SH-SY5Y (cell line): ENCODE results near the gene TMEM169.

Source experiments
- GATA2 ChIP-seq: IDR thresholded peaks from 2 replicates; pipeline ENCODE4 v1.6.1; 2011; ENCODE audit warnings: mild to moderate bottlenecking, low read depth, low read length
- GATA3 ChIP-seq: IDR thresholded peaks from 2 replicates; pipeline ENCODE4 v1.6.1; 2011; ENCODE audit warnings: low read depth, mild to moderate bottlenecking, low read length, moderate library complexity

TMEM169 gene

DNA sequence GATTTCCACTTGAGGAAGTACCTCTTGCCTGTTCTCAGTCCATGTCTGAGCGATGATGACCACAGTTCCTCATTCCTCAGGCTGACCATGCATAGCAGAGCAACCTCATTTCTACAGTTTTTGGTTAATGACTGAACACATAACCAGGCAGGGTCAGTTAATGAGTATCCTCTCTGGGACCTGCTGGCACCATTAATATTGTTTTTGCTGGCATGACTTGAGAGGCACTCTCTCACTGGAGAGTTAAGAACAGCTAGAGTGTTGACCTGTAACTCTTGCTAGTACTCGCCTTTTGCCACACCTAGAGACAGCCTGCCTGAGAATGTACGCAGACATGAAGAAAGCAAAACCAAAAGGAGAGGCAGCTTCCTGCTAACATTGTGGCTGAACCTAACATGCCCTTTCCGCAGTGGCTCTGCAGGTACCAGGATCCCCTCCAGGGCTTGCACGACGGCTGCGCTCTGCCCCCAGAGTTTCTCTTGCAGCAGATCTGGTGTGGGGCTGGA, 24.0 kb upstream of the TMEM169 start:
- no peak for TF ChIP-seq GATA2
- TF ChIP-seq GATA3: no peak

DNA sequence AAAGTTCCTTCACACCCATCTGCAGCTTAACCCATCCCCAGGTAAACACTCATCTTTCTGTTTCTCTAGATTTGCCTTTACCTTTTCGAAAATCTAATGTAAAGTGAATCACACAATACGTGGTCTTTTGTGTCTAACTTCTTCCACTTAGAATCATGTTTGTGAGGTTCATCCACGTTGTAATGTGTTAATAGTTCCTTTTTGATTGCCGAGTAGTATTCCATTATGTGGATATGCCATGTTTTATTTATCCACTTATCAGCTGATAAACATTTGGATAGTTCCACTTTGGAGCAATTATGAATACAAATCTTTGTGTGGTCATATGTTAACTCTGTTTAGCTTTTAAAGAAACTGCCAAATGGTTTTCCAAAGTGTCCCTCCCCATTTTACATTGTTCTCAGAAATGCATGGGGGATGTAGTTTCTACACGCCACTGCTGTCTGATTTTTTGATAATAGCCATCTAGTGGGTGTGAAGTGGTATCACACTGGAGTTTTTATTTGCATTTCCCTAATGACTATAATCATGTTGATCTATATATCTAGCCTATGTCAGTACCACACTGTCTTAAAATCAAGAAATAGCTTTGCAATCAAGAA, 22.4 kb upstream of the TMEM169 start:
- TF ChIP-seq GATA2 (no peak), GATA3 (no peak)

DNA sequence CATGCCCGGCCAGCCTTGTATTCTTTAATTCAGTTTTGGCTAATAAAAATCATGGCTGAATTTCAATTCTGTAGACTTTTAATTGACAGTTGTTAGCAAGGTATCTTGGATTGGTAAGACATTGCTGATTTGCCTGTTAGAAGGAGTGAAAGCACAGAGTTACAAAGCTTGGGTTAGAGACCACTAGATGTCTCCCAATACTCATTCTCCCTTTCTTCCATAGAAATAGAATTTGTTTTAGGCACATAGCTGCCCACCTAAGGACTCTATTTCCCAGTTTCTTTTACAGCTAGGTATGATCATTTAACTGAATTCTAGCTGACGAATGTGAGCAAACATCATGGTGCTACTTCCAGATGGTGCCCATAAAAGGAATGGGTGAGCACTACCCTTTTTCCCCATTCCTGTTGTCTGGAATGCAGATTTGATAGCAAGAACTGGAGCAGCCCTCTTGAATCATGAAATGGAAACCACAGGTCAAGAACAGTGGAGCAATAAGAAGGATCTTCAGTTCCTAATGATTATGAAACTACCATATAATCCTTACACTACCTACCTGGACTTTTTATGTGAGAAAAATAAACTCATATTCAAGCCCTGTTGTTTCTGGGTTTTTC, 17.6 kb upstream of the TMEM169 start:
- TF ChIP-seq GATA3: no peak
- no peak for TF ChIP-seq GATA2

GRCh38 chr2:216064665-216065064, 17.1 kb upstream of the TMEM169 start:
- TF ChIP-seq GATA2: no peak
- TF ChIP-seq GATA3: no peak

GRCh38 chr2:216066230-216066629, 15.5 kb upstream of the TMEM169 start:
- TF ChIP-seq GATA3: no peak
- TF ChIP-seq GATA2: no peak

- TF ChIP-seq GATA3: no peak
- no peak for TF ChIP-seq GATA2
Observed at GRCh38 chr2:216069028-216069427, 12.7 kb upstream of the TMEM169 start.

GRCh38 chr2:216070195-216070594, 11.5 kb upstream of the TMEM169 start:
- TF ChIP-seq GATA2 (no peak), GATA3 (no peak)

GRCh38 chr2:216071111-216071851, 10.4 kb upstream of the TMEM169 start:
- no peak for TF ChIP-seq GATA3
- no peak for TF ChIP-seq GATA2

GRCh38 chr2:216072473-216072872, 9.2 kb upstream of the TMEM169 start:
- TF ChIP-seq GATA3: no peak
- no peak for TF ChIP-seq GATA2

DNA sequence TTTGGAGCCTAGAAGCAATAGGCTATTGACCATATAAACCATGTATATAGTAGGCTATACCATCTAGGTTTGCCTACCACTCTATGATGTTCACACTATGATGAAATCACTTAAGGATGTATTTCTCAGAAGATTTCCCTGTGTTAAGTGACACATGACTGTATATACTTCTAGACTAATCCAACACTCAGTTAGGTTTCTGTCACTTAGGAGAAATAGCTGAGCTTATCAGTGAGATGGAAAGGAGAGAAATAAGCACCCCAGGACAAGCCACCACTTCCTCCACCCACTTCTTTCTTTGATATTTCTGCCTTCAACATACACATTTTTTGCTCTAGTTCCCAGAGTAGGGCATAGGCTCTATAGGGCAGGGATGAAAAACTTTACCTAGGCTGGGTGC, 7.9 kb upstream of the TMEM169 start:
- TF ChIP-seq GATA3 (no peak), GATA2 (no peak)

DNA sequence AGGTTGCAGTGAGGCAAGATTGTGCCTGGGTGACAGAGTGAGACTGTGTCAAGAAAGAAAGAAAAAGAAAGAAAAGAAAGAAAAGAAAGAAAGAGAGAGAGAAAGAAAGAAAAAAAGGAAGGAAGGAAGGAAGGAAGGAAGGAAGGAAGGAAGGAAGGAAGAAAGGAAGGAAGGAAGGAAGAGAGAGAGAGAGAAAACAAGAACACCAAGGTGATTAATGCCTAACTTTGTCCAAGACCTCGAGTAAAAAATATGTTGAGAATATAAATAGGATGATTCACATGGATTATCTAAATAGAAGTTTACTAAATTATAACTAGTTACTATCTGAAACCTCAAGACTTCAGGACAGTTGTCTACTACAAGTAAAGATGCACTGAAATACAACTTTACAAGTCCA, 7.3 kb upstream of the TMEM169 start:
- TF ChIP-seq GATA2: no peak
- no peak for TF ChIP-seq GATA3

DNA sequence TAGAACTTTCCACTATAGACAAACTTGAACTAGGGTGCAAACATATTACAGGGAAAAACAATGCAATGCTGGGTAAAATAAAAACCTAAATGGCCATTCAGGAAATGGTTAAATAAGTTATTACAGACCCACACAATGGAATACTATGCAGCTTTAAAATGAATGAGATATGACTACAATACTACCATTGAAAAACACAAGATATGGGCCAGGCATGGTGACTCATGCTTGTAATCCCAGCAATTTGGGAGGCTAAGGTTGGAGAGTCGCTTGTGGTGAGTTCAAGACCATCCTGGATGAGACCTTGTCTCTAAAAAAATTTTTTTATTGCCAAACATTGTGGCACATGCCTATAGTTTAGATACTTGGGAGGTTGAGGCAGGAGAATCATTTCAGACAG, 6.9 kb upstream of the TMEM169 start:
- no peak for TF ChIP-seq GATA2
- TF ChIP-seq GATA3: no peak

DNA sequence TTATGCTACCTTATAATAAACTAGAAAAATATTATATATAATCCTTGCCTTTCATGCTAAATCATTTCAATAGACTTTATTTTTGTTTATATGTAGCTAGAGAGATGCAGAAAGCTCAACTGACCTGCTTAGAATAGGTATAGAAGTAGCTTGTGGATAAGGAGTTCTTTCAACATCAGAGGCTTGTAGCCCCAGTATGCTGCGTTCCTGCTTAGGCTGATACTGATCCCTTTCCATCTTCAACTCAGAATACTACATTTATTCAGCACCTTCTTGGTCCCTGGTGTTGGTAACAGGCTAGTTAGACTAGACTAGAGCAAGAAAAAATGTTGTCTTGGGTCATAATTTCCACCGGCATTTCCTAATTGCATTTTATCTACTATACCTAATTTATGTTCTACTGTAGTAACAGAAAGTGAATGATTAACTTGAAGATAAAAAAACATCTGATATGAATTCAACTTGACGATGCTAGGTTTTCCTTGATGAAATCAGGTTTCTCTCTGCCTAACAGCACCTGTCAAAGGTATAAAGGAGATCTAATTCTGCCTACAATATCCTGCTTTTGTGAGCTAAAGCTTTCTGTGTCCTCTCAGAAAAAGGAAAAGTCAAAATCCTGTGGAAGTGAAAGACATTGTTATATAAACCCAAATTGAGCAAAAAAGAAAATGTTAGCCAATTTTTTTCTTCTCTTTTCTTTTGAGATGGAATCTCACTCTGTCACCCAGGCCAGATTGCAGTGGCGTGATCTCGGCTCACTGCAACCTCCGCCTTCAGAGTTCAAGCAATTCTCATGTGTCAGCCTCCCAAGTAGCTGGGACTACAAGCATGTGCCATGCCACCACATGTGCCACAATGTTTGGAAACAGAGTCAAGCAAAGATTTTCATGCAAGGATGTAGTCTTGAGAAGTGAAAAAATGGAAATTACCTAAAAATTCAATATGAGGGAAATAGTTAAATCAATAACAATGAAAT, 5.9 kb upstream of the TMEM169 start:
- TF ChIP-seq GATA2 (no peak), GATA3 (no peak)

- TF ChIP-seq GATA2 (no peak), GATA3 (no peak)
Observed at GRCh38 chr2:216078776-216079175, 2.9 kb upstream of the TMEM169 start.
